Superior temporal gyrus (tissue), 1 donor: Measurements from ENCODE around the gene MGRN1.
A peak's percentile ranks its signal among the peaks of the same experiment; 100 is the strongest.

Source experiments
- DNase-seq: peaks from one replicate; pipeline ENCODE4 v3.0.0-alpha.2; 2016; ENCODE audit errors: extremely low spot score

MGRN1 gene

GRCh38 chr16:4674926-4675530 is 50.4 kb downstream of the MGRN1 start:
- DNase-seq, result no peak

- DNase-seq, result no peak
Measured at GRCh38 chr16:4675864-4676786, 51.5 kb downstream of the MGRN1 start.

- DNase-seq, result no peak
Measured at GRCh38 chr16:4676831-4677230, 52.2 kb downstream of the MGRN1 start.

- DNase-seq, result no peak
Measured at GRCh38 chr16:4677390-4677789, 52.8 kb downstream of the MGRN1 start.

GRCh38 chr16:4677994-4678393 is 53.4 kb downstream of the MGRN1 start:
- DNase-seq, result no peak

GRCh38 chr16:4678596-4678995 is 54.0 kb downstream of the MGRN1 start:
- no peak for DNase-seq

- DNase-seq, result no peak
Measured at GRCh38 chr16:4679156-4679849, 54.7 kb downstream of the MGRN1 start.

GRCh38 chr16:4679850-4680636 is 55.4 kb downstream of the MGRN1 start:
- peak; percentile 43 for DNase-seq

GRCh38 chr16:4680673-4681470 is 56.2 kb downstream of the MGRN1 start:
- no peak for DNase-seq

- DNase-seq, result no peak
Measured at GRCh38 chr16:4681471-4682083, 57.0 kb downstream of the MGRN1 start.

GRCh38 chr16:4682084-4682591 is 57.5 kb downstream of the MGRN1 start:
- DNase-seq, result no peak

- peak; percentile 70 for DNase-seq
Measured at GRCh38 chr16:4682616-4683254, 58.1 kb downstream of the MGRN1 start.

- no peak for DNase-seq
Measured at GRCh38 chr16:4683255-4684057, 58.8 kb downstream of the MGRN1 start.

GRCh38 chr16:4684058-4684715 is 59.6 kb downstream of the MGRN1 start:
- DNase-seq, result no peak

GRCh38 chr16:4684763-4685162 is 60.1 kb downstream of the MGRN1 start:
- no peak for DNase-seq

GRCh38 chr16:4685292-4685691 is 60.7 kb downstream of the MGRN1 start:
- no peak for DNase-seq

- DNase-seq, result no peak
Measured at GRCh38 chr16:4685776-4686496, 61.3 kb downstream of the MGRN1 start.
